ENCODE data around the gene MLX. TPM values are rescaled to one million over a fixed set of nuclear protein-coding genes. Genes with fewer than 3 reads are reported as not detected.

MLX gene
- total RNA-seq, 2 experiments from 2014 or later, result 29.2 to 32.1 TPM

GRCh38 chr17:42577140-42577531 lies 10.2 kb downstream of the MLX start:
- peaks cover 32% of the 10 kb centered on the region for H3K4me1 Mint-ChIP-seq (ENCODE audit: low read depth)
- Histone ChIP-seq H3K27me3 (ENCODE audit: control insufficient read depth in 1 of 2, insufficient read depth in 2 of 2, low read length in 2 of 2) (no peaks in the 10 kb centered on the region), H3K36me3 (ENCODE audit: insufficient read depth, low read length) (peaks cover 50% of the 10 kb centered on the region), H3K27ac (ENCODE audit: low read depth in 1 of 2, low read length in 2 of 2) (peak overlapping the region in 1 of 2 donors; percentile 49), H3K4me1 (ENCODE audit: insufficient read depth, low read length) (peaks cover 21% of the 10 kb centered on the region), H3K9me3 (ENCODE audit: control insufficient read depth in 1 of 2, insufficient read depth in 1 of 2, low read length in 2 of 2) (no peaks in the 10 kb centered on the region), H3K4me3 (ENCODE audit: low read length) (peak overlapping the region; percentile 67)
- intact Hi-C loops (cut with DNase I, micrococcal nuclease), result loop anchor here (2.0 to 5.0 kb wide), 2 partner anchors 22 to 255 kb away; partner anchors contain the start of gene PSME3 (in 1 of the 2)
- H3K9me3 Mint-ChIP-seq, result no peaks in the 10 kb centered on the region
- H3K36me3 Mint-ChIP-seq (ENCODE audit: low read depth), result peaks cover 63% of the 10 kb centered on the region
- H3K27ac Mint-ChIP-seq, result peak overlapping the region; percentile 80
- ChIA-PET POLR2A (interaction anchor here (0.7 to 2.5 kb wide), 10 partner anchors 10 to 247 kb away, joined by 3 to 42 read pairs (median 10); partner anchors contain the start of genes BECN1, COASY, MLX and NAGLU), CTCF (interaction anchor here (1.0 to 2.8 kb wide), 10 partner anchors 9 to 634 kb away, joined by 3 to 45 read pairs (median 12); partner anchors contain the start of genes CCR10, MLX, PLEKHH3 and RETREG3)
- DNase-seq (no peak), ATAC-seq (ENCODE audit: poor library complexity) (no peak)
- peak overlapping the region; percentile 87 for H3K4me3 Mint-ChIP-seq
- H3K27me3 Mint-ChIP-seq, result no peaks in the 10 kb centered on the region
- TF ChIP-seq CTCF (IDR thresholded peaks at IDR 0.05), result no peak

- TF ChIP-seq CTCF (IDR thresholded peaks at IDR 0.05), result peak; percentile 53
- Histone ChIP-seq H3K4me1 (ENCODE audit: insufficient read depth, low read length) (peaks cover 21% of the 10 kb centered on the region), H3K27me3 (ENCODE audit: control insufficient read depth in 1 of 2, insufficient read depth in 2 of 2, low read length in 2 of 2) (no peaks in the 10 kb centered on the region), H3K36me3 (ENCODE audit: insufficient read depth, low read length) (peaks cover 50% of the 10 kb centered on the region), H3K27ac (ENCODE audit: low read depth in 1 of 2, low read length in 2 of 2) (peak within 1 kb of the TSS; percentile 49 to 67), H3K4me3 (ENCODE audit: low read length) (peak within 1 kb of the TSS; percentile 67), H3K9me3 (ENCODE audit: control insufficient read depth in 1 of 2, insufficient read depth in 1 of 2, low read length in 2 of 2) (no peaks in the 10 kb centered on the region)
- H3K4me3 Mint-ChIP-seq, result peak within 1 kb of the TSS; percentile 97
- H3K27me3 Mint-ChIP-seq, result no peaks in the 10 kb centered on the region
- CTCF ChIA-PET, result interaction anchor here (0.5 to 2.8 kb wide), 28 partner anchors 9 to 634 kb away, joined by 3 to 45 read pairs (median 6); partner anchors contain the start of genes BECN1, CCR10, CNTNAP1 and MLX
- peaks cover 32% of the 10 kb centered on the region for H3K4me1 Mint-ChIP-seq (ENCODE audit: low read depth)
- intact Hi-C loops (cut with DNase I, micrococcal nuclease), result loop anchor here (1.0 to 5.0 kb wide), 5 partner anchors 23 to 255 kb away; partner anchors contain the start of gene PSME3 (in 1 of the 2)
- peak within 1 kb of the TSS; percentile 80 for H3K27ac Mint-ChIP-seq
- H3K36me3 Mint-ChIP-seq (ENCODE audit: low read depth), result peaks cover 65% of the 10 kb centered on the region
- H3K9me3 Mint-ChIP-seq, result no peaks in the 10 kb centered on the region
- peak; percentile 89 for ATAC-seq (ENCODE audit: poor library complexity)
- POLR2A ChIA-PET, result interaction anchor here (0.7 to 2.5 kb wide), 21 partner anchors 11 to 811 kb away, joined by 3 to 42 read pairs (median 5); partner anchors contain the start of genes BECN1, COASY, MLX and NAGLU
- DNase-seq, result peak; percentile 81 to 95 (median 90)
Observed at GRCh38 chr17:42577532-42578281, 10.8 kb downstream of the MLX start, which contains the start of gene PSMC3IP. PSMC3IP (minus strand) TSS chr17:42577729; CDS start chr17:42577686, 43 bp downstream.

- H3K36me3 ChIP-seq (ENCODE audit: insufficient read depth, low read length), result peaks cover 50% of the 10 kb centered on the region
- DNase-seq, result peak in 13 of 14 experiments; percentile 42 to 84 (median 68)
- TF ChIP-seq CTCF (IDR thresholded peaks at IDR 0.05), result peak; percentile 48
- intact Hi-C loops (cut with DNase I, micrococcal nuclease), result loop anchor here (1.0 to 5.0 kb wide), 4 partner anchors 100 to 254 kb away; partner anchors contain the start of gene PSME3 (in 1 of the 2)
- ChIA-PET CTCF (interaction anchor here (0.5 to 2.8 kb wide), 29 partner anchors 8 to 246 kb away, joined by 3 to 45 read pairs (median 5); partner anchors contain the start of genes BECN1, CCR10, CNTNAP1 and MLX), POLR2A (interaction anchor here (0.7 to 2.5 kb wide), 21 partner anchors 11 to 810 kb away, joined by 3 to 42 read pairs (median 5); partner anchors contain the start of genes BECN1, COASY, MLX and NAGLU)
- peak overlapping the region; percentile 97 for H3K4me3 Mint-ChIP-seq
- no peaks in the 10 kb centered on the region for H3K9me3 Mint-ChIP-seq
- H3K27me3 Mint-ChIP-seq, result no peaks in the 10 kb centered on the region
- peaks cover 65% of the 10 kb centered on the region for H3K36me3 Mint-ChIP-seq (ENCODE audit: low read depth)
- no peaks in the 10 kb centered on the region for H3K27me3 ChIP-seq (ENCODE audit: control insufficient read depth in 1 of 2, insufficient read depth in 2 of 2, low read length in 2 of 2)
- H3K4me3 ChIP-seq (ENCODE audit: low read length), result peak overlapping the region; percentile 67
- no peaks in the 10 kb centered on the region for H3K9me3 ChIP-seq (ENCODE audit: control insufficient read depth in 1 of 2, insufficient read depth in 1 of 2, low read length in 2 of 2)
- peak; percentile 58 for ATAC-seq (ENCODE audit: poor library complexity)
- H3K27ac Mint-ChIP-seq, result peak overlapping the region; percentile 80
- H3K4me1 ChIP-seq (ENCODE audit: insufficient read depth, low read length), result peaks cover 18% of the 10 kb centered on the region
- peak overlapping the region; percentile 49 to 67 for H3K27ac ChIP-seq (ENCODE audit: low read depth in 1 of 2, low read length in 2 of 2)
- peaks cover 28% of the 10 kb centered on the region for H3K4me1 Mint-ChIP-seq (ENCODE audit: low read depth)
Observed at GRCh38 chr17:42578282-42578869, 11.5 kb downstream of the MLX start.
